Measurements from ENCODE around the gene AFF3. TPM values are rescaled to one million over a fixed set of nuclear protein-coding genes. Genes with fewer than 3 reads are reported as not detected.

AFF3 gene
- polyA plus RNA-seq, 1 donor (not counting 4 experiments of a cell fraction or from before 2014, with no cell fraction given): not detected

DNA sequence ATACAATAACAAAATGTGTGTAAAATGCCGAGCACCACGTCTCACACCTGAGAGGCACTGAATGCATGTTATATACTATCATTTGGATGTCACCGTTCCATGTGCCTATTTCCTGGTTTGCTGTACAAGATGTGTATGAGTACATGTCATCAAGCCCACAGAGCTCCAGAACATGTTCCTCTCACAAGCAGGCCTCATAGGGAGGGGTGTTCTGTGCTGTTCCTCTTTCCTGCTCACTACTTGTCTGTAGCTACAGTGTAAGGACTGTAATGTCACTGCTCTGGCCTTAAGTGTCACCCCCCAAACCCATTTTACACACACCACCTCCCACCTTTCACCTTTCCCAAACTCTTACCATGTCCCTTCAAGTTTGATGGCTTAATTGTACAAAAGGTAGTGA, 1.8 kb downstream of the AFF3 start:
- no peaks in the 10 kb centered on the region for H4K20me1 ChIP-seq (ENCODE audit: control insufficient read depth, extremely low read depth, insufficient read depth, low read length)
- dilution Hi-C loops (cut with MboI; ENCODE audit: extremely low pct_ligation_motif_present, low sequenced_read_pairs): no loop called here
- no peak overlapping the region for H3K9ac ChIP-seq (ENCODE audit: control insufficient read depth, extremely low read depth, insufficient read depth, low read length)
- H3K9me1 ChIP-seq (ENCODE audit: control insufficient read depth, extremely low read depth, insufficient read depth, low read length): no peaks in the 10 kb centered on the region
- DNase-seq (ENCODE audit: low read depth, low spot score): no peak
- H2AFZ ChIP-seq (ENCODE audit: control insufficient read depth, low read length): no peak overlapping the region
- H3K79me2 ChIP-seq (ENCODE audit: control insufficient read depth, insufficient read depth, low read length): no peaks in the 10 kb centered on the region
- H3K4me1 ChIP-seq (ENCODE audit: control insufficient read depth, extremely low read depth, insufficient read depth, low read length): no peaks in the 10 kb centered on the region
- H3K36me3 ChIP-seq (ENCODE audit: control insufficient read depth in 2 of 2, extremely low read depth in 1 of 2, insufficient read depth in 2 of 2, low read length in 2 of 2): no peaks in the 10 kb centered on the region
- no peak for FAIRE-seq
- peaks cover 1% of the 10 kb centered on the region for H3K9me3 ChIP-seq (ENCODE audit: control insufficient read depth, low read depth, low read length)
- H3K27ac ChIP-seq (ENCODE audit: control insufficient read depth, insufficient read depth, low read length): no peak overlapping the region
- no peaks in the 10 kb centered on the region for H3K27me3 ChIP-seq (ENCODE audit: control insufficient read depth, extremely low read depth, insufficient read depth, low read length)
- H3K4me3 ChIP-seq (ENCODE audit: control insufficient read depth in 2 of 3, extremely low read depth in 1 of 3, insufficient read depth in 2 of 3, low read depth in 1 of 3, low read length in 3 of 3): no peak overlapping the region
- no peak overlapping the region for H3K4me2 ChIP-seq (ENCODE audit: control insufficient read depth, extremely low read depth, insufficient read depth, low read depth, low read length)
- no peak for TF ChIP-seq CTCF (optimal IDR thresholded peaks at IDR 0.05 in 1 of 3, IDR thresholded peaks at IDR 0.05 in 1 of 3, conservative IDR thresholded peaks at IDR 0.05 in 1 of 3; ENCODE audit: extremely low read depth in 1 of 3, insufficient read depth in 2 of 3, low read length in 3 of 3)
- no peak for TF ChIP-seq EZH2 (IDR thresholded peaks at IDR 0.05; ENCODE audit: low read length)

GRCh38 chr2:100137866-100138570, 4.4 kb downstream of the AFF3 start:
- Histone ChIP-seq H3K36me3 (ENCODE audit: control insufficient read depth in 2 of 2, extremely low read depth in 1 of 2, insufficient read depth in 2 of 2, low read length in 2 of 2) (no peaks in the 10 kb centered on the region), H4K20me1 (ENCODE audit: control insufficient read depth, extremely low read depth, insufficient read depth, low read length) (no peaks in the 10 kb centered on the region), H3K79me2 (ENCODE audit: control insufficient read depth, insufficient read depth, low read length) (no peaks in the 10 kb centered on the region), H3K9me1 (ENCODE audit: control insufficient read depth, extremely low read depth, insufficient read depth, low read length) (no peaks in the 10 kb centered on the region), H3K27ac (ENCODE audit: control insufficient read depth, insufficient read depth, low read length) (no peak overlapping the region), H3K4me3 (ENCODE audit: control insufficient read depth in 2 of 3, extremely low read depth in 1 of 3, insufficient read depth in 2 of 3, low read depth in 1 of 3, low read length in 3 of 3) (no peak overlapping the region), H2AFZ (ENCODE audit: control insufficient read depth, low read length) (no peak overlapping the region), H3K9me3 (ENCODE audit: control insufficient read depth, low read depth, low read length) (no peaks in the 10 kb centered on the region), H3K4me1 (ENCODE audit: control insufficient read depth, extremely low read depth, insufficient read depth, low read length) (no peaks in the 10 kb centered on the region), H3K27me3 (ENCODE audit: control insufficient read depth, extremely low read depth, insufficient read depth, low read length) (no peaks in the 10 kb centered on the region), H3K4me2 (ENCODE audit: control insufficient read depth, extremely low read depth, insufficient read depth, low read depth, low read length) (no peak overlapping the region), H3K9ac (ENCODE audit: control insufficient read depth, extremely low read depth, insufficient read depth, low read length) (no peak overlapping the region)
- TF ChIP-seq EZH2 (IDR thresholded peaks at IDR 0.05; ENCODE audit: low read length) (no peak), CTCF (optimal IDR thresholded peaks at IDR 0.05 in 1 of 3, IDR thresholded peaks at IDR 0.05 in 1 of 3, conservative IDR thresholded peaks at IDR 0.05 in 1 of 3; ENCODE audit: extremely low read depth in 1 of 3, insufficient read depth in 2 of 3, low read length in 3 of 3) (no peak)
- FAIRE-seq: no peak
- dilution Hi-C loops (cut with MboI; ENCODE audit: extremely low pct_ligation_motif_present, low sequenced_read_pairs): no loop called here
- no peak for DNase-seq (ENCODE audit: low read depth, low spot score)

Data from keratinocyte (primary cell).